HCT116 (cell line): ENCODE results near the gene PLBD2. TPM values are rescaled to one million over a fixed set of nuclear protein-coding genes. Genes with fewer than 3 reads are reported as not detected.

ENCODE experiments used
- ATAC-seq: fragments of 200-7000 bp; cut with Tn5 transposase; 2 replicates; pipeline ENCODE4 v1.9.1; 2020; ENCODE audit warnings: mild to moderate bottlenecking, moderate library complexity
- BruUV-seq: library from RNA; stranded (reverse); fragments of 400-500 nt; replicated peaks from 2 replicates; lab custom pipeline; 2021; lab: Mats Ljungman, UMichigan
- CTCF ChIA-PET: fragments of 300-600 bp; sonication (Branson Sonifier 250); formaldehyde crosslinking; loops from one replicate; lab custom pipeline; 2021; ENCODE audit warnings: antibody characterized with exemption; lab: Charles Lee
- POLR2A ChIA-PET: fragments of 300-600, 350-600 bp; sonication (Branson Sonifier 250); formaldehyde crosslinking; loops from one replicate; lab custom pipeline; 2021; ENCODE audit warnings: antibody characterized with exemption; lab: Charles Lee
- RAD21 ChIA-PET, 2 experiments: fragments of 300-600 bp; sonication (Branson Sonifier 250); formaldehyde crosslinking; loops; one replicate each; lab custom pipeline; 2023; ENCODE audit warnings: low total read pairs in 2 of 2; ENCODE audit not compliant: uncharacterized antibody in 2 of 2, unreplicated experiment in 2 of 2, low non-redundant PET in 1 of 2; lab: Charles Lee
- DNase-seq: peaks from one replicate; pipeline ENCODE4 v3.0.0-alpha.2; 2010; ENCODE audit warnings: low read depth, low spot score
- H2AFZ ChIP-seq: fragments of 200-600 bp; shearing (Covaris generic), sonication (generic); 2 replicates; pipeline ENCODE4 v1.6.1; 2017; ENCODE audit warnings: low read depth, mixed run types, mixed read lengths, antibody characterized with exemption, low read length; ENCODE audit not compliant: poor library complexity, severe bottlenecking
- H3K27ac ChIP-seq: 2 replicates; pipeline ENCODE4 v1.5.1; 2012; ENCODE audit warnings: low read depth, low read length
- H3K27me3 ChIP-seq: fragments of 200-600 bp; sonication (generic); 2 replicates; pipeline ENCODE4 v1.6.1; 2016; ENCODE audit warnings: mixed run types, low read length, mixed read lengths; ENCODE audit not compliant: insufficient read depth
- H3K36me3 ChIP-seq, 2 experiments: fragments of 200-500 bp in 1 of 2; fragments of 200-600 bp in 1 of 2; sonication (Bioruptor generic) in 1 of 2; sonication (generic) in 1 of 2; 2 replicates each; pipeline versions ENCODE4 v1.5.1 to v1.6.1; 2014 to 2016; ENCODE audit warnings: low read length in 2 of 2, inconsistent platforms in 1 of 2, mixed read lengths in 1 of 2, mixed run types in 1 of 2; ENCODE audit not compliant: insufficient read depth in 2 of 2, control insufficient read depth in 1 of 2
- H3K4me1 ChIP-seq, 2 experiments: fragments of 200-600 bp in 1 of 2; sonication (generic) in 1 of 2; 2 replicates each; pipeline versions ENCODE4 v1.5.1 to v1.6.1; 2012 to 2017; ENCODE audit warnings: low read length in 2 of 2, inconsistent platforms in 1 of 2, mild to moderate bottlenecking in 1 of 2, mixed read lengths in 1 of 2, mixed run types in 1 of 2, moderate library complexity in 1 of 2; ENCODE audit not compliant: insufficient read depth in 2 of 2, control insufficient read depth in 1 of 2
- H3K4me2 ChIP-seq: fragments of 200-600 bp; sonication (generic); 2 replicates; pipeline ENCODE4 v1.6.1; 2017; ENCODE audit warnings: mixed run types, low read length, mixed read lengths
- H3K4me3 ChIP-seq, 2 experiments: fragments of 200-600 bp in 1 of 2; sonication (generic) in 1 of 2; replicated peaks in 1 of 2; 2 replicates each; pipeline ENCODE4 v1.5.1; 2011 to 2016; ENCODE audit warnings: low read length in 2 of 2, control low read depth in 1 of 2, low read depth in 1 of 2, mild to moderate bottlenecking in 1 of 2, mixed read lengths in 1 of 2, mixed run types in 1 of 2
- H3K79me2 ChIP-seq: fragments of 200-600 bp; sonication (generic); 2 replicates; pipeline ENCODE4 v1.6.1; 2017; ENCODE audit warnings: mild to moderate bottlenecking, mixed run types, low read length, moderate library complexity, mixed read lengths; ENCODE audit not compliant: insufficient read depth
- H3K9ac ChIP-seq: fragments of 200-600 bp; sonication (generic); 2 replicates; pipeline ENCODE4 v1.6.1; 2016; ENCODE audit warnings: low read length, mixed read lengths
- H3K9me2 ChIP-seq: fragments of 200-600 bp; sonication (generic), shearing (Covaris generic); 2 replicates; pipeline ENCODE4 v1.6.1; 2017; ENCODE audit warnings: mixed run types, mild to moderate bottlenecking, moderate library complexity; ENCODE audit not compliant: insufficient read depth
- H3K9me3 ChIP-seq, 2 experiments: fragments of 200-500 bp in 1 of 2; fragments of 200-600 bp in 1 of 2; sonication (Bioruptor generic) in 1 of 2; sonication (generic) in 1 of 2; 2 replicates each; pipeline ENCODE4 v1.6.1; 2014 to 2017; ENCODE audit warnings: low read length in 2 of 2, mixed read lengths in 2 of 2, inconsistent platforms in 1 of 2, low read depth in 1 of 2, mild to moderate bottlenecking in 1 of 2, mixed run types in 1 of 2, moderate library complexity in 1 of 2; ENCODE audit not compliant: control insufficient read depth in 1 of 2, insufficient read depth in 1 of 2
- H4K20me1 ChIP-seq: fragments of 200-600 bp; sonication (generic), shearing (Covaris generic); 2 replicates; pipeline ENCODE4 v1.6.1; 2017; ENCODE audit warnings: mixed run types, mild to moderate bottlenecking, moderate library complexity; ENCODE audit not compliant: insufficient read depth
- CEBPB ChIP-seq: IDR thresholded peaks from 2 replicates; pipeline ENCODE4 v1.6.1; 2012; ENCODE audit warnings: low read depth
- MAX ChIP-seq: IDR thresholded peaks from 2 replicates; pipeline ENCODE4 v1.6.1; 2012
- POLR2A ChIP-seq: IDR thresholded peaks from 2 replicates; pipeline ENCODE4 v1.7.0; 2011; ENCODE audit warnings: borderline replicate concordance; ENCODE audit not compliant: insufficient read depth, insufficient read length; ENCODE audit errors: extremely low read depth
- RAD21 ChIP-seq: IDR thresholded peaks from 2 replicates; pipeline ENCODE4 v1.6.1; 2012; ENCODE audit warnings: low read depth, mild to moderate bottlenecking
- SIN3A ChIP-seq: IDR thresholded peaks from 2 replicates; pipeline ENCODE4 v1.6.1; 2012; ENCODE audit warnings: low read depth
- SRF ChIP-seq: IDR thresholded peaks from 2 replicates; pipeline ENCODE4 v1.6.1; 2012; ENCODE audit warnings: low read depth
- ZBTB33 ChIP-seq: IDR thresholded peaks from 2 replicates; pipeline ENCODE4 v1.6.1; 2011; ENCODE audit warnings: mild to moderate bottlenecking, low read length, moderate library complexity; ENCODE audit not compliant: insufficient replicate concordance; ENCODE audit errors: extremely low read depth
- ZNF274 ChIP-seq: fragments of 200-500 bp; sonication (Bioruptor generic); IDR thresholded peaks from 2 replicates; pipeline ENCODE4 v1.6.1; 2014; ENCODE audit warnings: mild to moderate bottlenecking, low read depth, low read length, inconsistent platforms
- intact Hi-C: fragments of 100-400 bp; cut with micrococcal nuclease; formaldehyde crosslinking; loops from 2 replicates; pipeline ENCODE4 v1.10.0; 2022
- total RNA-seq: library from RNA; stranded (reverse); gene quantifications from one replicate; pipeline ENCODE4 v1.2.1, GENCODE V29; 2021; ENCODE audit not compliant: unreplicated experiment

PLBD2 gene
- total RNA-seq, 1 experiment from 2014 or later, result 45.0 TPM

DNA sequence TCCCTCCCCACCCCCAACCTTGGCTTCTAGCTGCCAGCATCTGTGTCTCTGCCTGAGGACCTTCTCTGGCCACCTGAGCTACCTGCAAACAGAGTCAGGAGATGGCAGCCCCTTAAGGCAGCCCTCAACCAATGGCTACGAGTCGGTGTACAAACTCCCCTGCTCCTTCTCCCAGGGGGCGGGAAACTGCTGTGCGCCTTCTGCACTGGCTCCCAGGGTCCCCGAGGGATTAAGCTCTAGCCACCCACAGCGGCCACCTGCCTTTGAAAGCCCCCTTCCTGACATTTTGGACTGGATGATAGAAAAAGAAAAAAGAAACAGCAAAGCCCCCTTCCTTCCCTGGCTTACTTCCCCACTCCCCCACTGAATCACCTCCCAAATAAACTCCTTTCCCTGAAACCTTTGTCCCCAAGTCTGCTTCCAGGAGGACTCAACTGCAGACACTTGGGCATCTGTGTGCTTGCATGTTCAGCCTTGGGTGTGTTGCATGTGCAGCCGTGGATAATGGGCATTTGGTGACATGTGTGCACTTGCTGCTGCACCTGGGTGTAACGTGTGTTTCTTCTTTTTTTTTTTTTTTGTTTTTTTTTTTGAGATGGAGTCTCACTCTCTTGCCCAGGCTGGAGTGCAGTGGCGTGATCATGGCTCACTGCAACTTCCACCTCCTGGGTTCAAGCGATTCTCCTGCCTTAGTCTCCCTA is 39.3 kb downstream of the PLBD2 start (continued):
- TF ChIP-seq CEBPB (no peak), MAX (no peak), RAD21 (no peak)

DNA sequence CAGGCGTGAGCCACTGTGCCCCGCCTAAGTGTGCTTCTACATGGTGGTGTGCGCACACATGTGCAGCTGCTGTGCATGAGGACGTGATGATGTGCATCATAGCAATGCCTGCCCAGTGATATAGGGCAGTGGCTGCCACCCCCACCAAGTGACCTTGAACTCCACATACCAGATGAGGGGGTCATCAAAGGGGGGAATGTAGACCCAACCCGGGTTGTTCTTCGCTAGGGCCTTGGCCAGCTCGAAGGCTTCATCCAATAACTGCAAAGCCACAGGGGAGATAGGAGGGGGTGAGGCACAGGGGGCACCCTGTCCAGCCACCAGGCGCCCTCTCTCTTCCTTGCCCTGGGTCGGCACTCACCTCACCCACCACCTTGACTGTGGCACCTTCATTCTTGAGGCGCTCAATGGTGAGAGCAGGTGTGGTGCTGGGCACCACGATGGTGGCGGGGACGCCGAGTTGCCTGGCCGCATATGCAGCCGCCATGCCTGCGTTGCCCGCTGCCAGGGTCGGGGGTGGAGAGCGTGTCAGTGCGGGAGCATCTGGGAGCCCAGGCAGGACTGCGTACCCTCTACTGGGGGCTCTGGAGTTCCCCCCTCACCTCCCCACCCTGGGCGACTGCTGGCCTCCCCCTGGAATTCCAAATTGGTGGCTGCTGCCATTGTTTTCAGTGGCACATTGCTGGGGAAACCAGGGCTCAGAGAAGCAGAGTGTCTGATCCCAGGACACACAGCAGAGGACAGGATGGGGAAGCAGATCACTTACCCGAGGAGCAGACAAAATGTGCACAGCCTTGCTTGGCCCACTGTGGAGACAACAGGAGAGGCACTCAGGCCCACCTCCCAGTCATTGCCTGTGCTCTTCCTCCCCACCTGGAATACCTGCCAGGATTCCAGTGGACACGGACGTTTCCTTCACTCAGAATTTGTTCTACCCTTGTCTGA is 40.2 kb downstream of the PLBD2 start:
- no peak for TF ChIP-seq ZNF274
- no peak for TF ChIP-seq ZBTB33
- no peak for TF ChIP-seq SIN3A
- TF ChIP-seq CEBPB, result no peak
- TF ChIP-seq MAX, result no peak
- no peak for TF ChIP-seq SRF
- no peak for TF ChIP-seq POLR2A
- no peak for TF ChIP-seq RAD21
- Histone ChIP-seq H3K36me3 (no peaks in the 10 kb centered on the region), H3K9ac (no peak overlapping the region), H3K27ac (no peak overlapping the region), H3K4me2 (no peak overlapping the region), H3K9me2 (no peaks in the 10 kb centered on the region), H3K4me3 (no peak overlapping the region), H2AFZ (no peak overlapping the region), H4K20me1 (no peaks in the 10 kb centered on the region), H3K9me3 (no peaks in the 10 kb centered on the region), H3K4me1 (peaks cover 0 to 2% of the 10 kb centered on the region in 2 experiments; a peak in 1 of 4 replicates), H3K27me3 (no peaks in the 10 kb centered on the region), H3K79me2 (no peaks in the 10 kb centered on the region)
- intact Hi-C loops, result no loop called here
- DNase-seq (no peak), ATAC-seq (no peak)
- CTCF ChIA-PET, result no interaction called here
- no TSS peak for BruUV-seq
- POLR2A ChIA-PET, result no interaction called here
- RAD21 ChIA-PET, result no interaction called here
